Calu3 (cell line): Measurements from ENCODE around the gene CPA4. TPM values are rescaled to one million over a fixed set of nuclear protein-coding genes. Genes with fewer than 3 reads are reported as not detected.

Experiments used
- BruUV-seq: library from RNA; stranded (reverse); fragments of 400-500 nt; replicated peaks from 2 replicates; lab custom pipeline; 2021; lab: Mats Ljungman, UMichigan
- CTCF ChIA-PET: fragments of 300-600 bp; sonication (Branson Sonifier 250); formaldehyde crosslinking; loops from one replicate; lab custom pipeline; 2022; ENCODE audit warnings: antibody characterized with exemption; lab: Charles Lee
- DNase-seq: peaks from one replicate; pipeline ENCODE4 v3.0.0; 2022
- H3K27ac Mint-ChIP-seq: one replicate; pipeline ENCODE4 v1.8.0; 2022; ENCODE audit warnings: mixed read lengths; ENCODE audit not compliant: unreplicated experiment
- H3K27me3 Mint-ChIP-seq: one replicate; pipeline ENCODE4 v1.8.0; 2022; ENCODE audit warnings: mixed read lengths; ENCODE audit not compliant: unreplicated experiment
- H3K36me3 Mint-ChIP-seq: one replicate; pipeline ENCODE4 v1.8.0; 2022; ENCODE audit warnings: mild to moderate bottlenecking, moderate library complexity, mixed read lengths; ENCODE audit not compliant: insufficient read depth, unreplicated experiment
- H3K4me1 Mint-ChIP-seq: one replicate; pipeline ENCODE4 v1.8.0; 2022; ENCODE audit warnings: mild to moderate bottlenecking, low read depth, mixed read lengths; ENCODE audit not compliant: unreplicated experiment
- H3K4me3 Mint-ChIP-seq: one replicate; pipeline ENCODE4 v1.8.0; 2022; ENCODE audit warnings: mild to moderate bottlenecking, low read depth, moderate library complexity, mixed read lengths; ENCODE audit not compliant: unreplicated experiment
- H3K9me3 Mint-ChIP-seq: one replicate; pipeline ENCODE4 v1.8.0; 2022; ENCODE audit warnings: low read depth, mixed read lengths; ENCODE audit not compliant: unreplicated experiment
- CTCF ChIP-seq: fragments of 200-600 bp; IDR thresholded peaks from one replicate; pipeline ENCODE4 v1.8.0; 2022; ENCODE audit warnings: antibody characterized with exemption; ENCODE audit not compliant: unreplicated experiment
- intact Hi-C: fragments of 100-400 bp; cut with micrococcal nuclease; formaldehyde crosslinking; loops from one replicate; pipeline ENCODE4 v1.10.0; 2022; ENCODE audit not compliant: unreplicated experiment
- total RNA-seq: library from RNA; stranded (reverse); gene quantifications from 2 replicates; pipeline ENCODE4 v1.2.3, GENCODE V29; 2022

CPA4 gene
- total RNA-seq, 1 experiment from 2014 or later, result not detected

- intact Hi-C loops, result no loop called here
- H3K9me3 Mint-ChIP-seq, result peaks cover 3% of the 10 kb centered on the region
- H3K4me3 Mint-ChIP-seq, result no peak overlapping the region
- H3K36me3 Mint-ChIP-seq, result no peaks in the 10 kb centered on the region
- TF ChIP-seq CTCF, result no peak
- H3K27ac Mint-ChIP-seq, result no peak overlapping the region
- no peak for DNase-seq
- BruUV-seq, result no TSS peak
- CTCF ChIA-PET, result no interaction called here
- peaks cover 16% of the 10 kb centered on the region for H3K4me1 Mint-ChIP-seq
- H3K27me3 Mint-ChIP-seq, result no peaks in the 10 kb centered on the region
These were observed 72.1 kb downstream of the CPA4 start for GRCh38 chr7:130365088-130365487.

GRCh38 chr7:130365511-130366441, 72.8 kb downstream of the CPA4 start:
- no peak for DNase-seq
- no TSS peak for BruUV-seq
- intact Hi-C loops, result no loop called here
- no peak for TF ChIP-seq CTCF
- H3K4me3 Mint-ChIP-seq, result no peak overlapping the region
- no peaks in the 10 kb centered on the region for H3K36me3 Mint-ChIP-seq
- peaks cover 16% of the 10 kb centered on the region for H3K4me1 Mint-ChIP-seq
- CTCF ChIA-PET, result no interaction called here
- H3K27me3 Mint-ChIP-seq, result no peaks in the 10 kb centered on the region
- H3K9me3 Mint-ChIP-seq, result no peaks in the 10 kb centered on the region
- no peak overlapping the region for H3K27ac Mint-ChIP-seq

- DNase-seq, result no peak
- H3K4me1 Mint-ChIP-seq, result peaks cover 16% of the 10 kb centered on the region
- no TSS peak for BruUV-seq
- no peaks in the 10 kb centered on the region for H3K36me3 Mint-ChIP-seq
- TF ChIP-seq CTCF, result no peak
- no peak overlapping the region for H3K4me3 Mint-ChIP-seq
- H3K27me3 Mint-ChIP-seq, result no peaks in the 10 kb centered on the region
- H3K9me3 Mint-ChIP-seq, result no peaks in the 10 kb centered on the region
- intact Hi-C loops, result no loop called here
- CTCF ChIA-PET, result no interaction called here
- H3K27ac Mint-ChIP-seq, result no peak overlapping the region
These were observed 73.6 kb downstream of the CPA4 start for GRCh38 chr7:130366564-130366963.

GRCh38 chr7:130367088-130367755, 74.3 kb downstream of the CPA4 start:
- no peak for DNase-seq
- no peaks in the 10 kb centered on the region for H3K27me3 Mint-ChIP-seq
- no peak for TF ChIP-seq CTCF
- peaks cover 3% of the 10 kb centered on the region for H3K9me3 Mint-ChIP-seq
- no TSS peak for BruUV-seq
- CTCF ChIA-PET, result no interaction called here
- H3K4me1 Mint-ChIP-seq, result peaks cover 16% of the 10 kb centered on the region
- intact Hi-C loops, result no loop called here
- no peak overlapping the region for H3K27ac Mint-ChIP-seq
- H3K36me3 Mint-ChIP-seq, result no peaks in the 10 kb centered on the region
- H3K4me3 Mint-ChIP-seq, result no peak overlapping the region
